ENCODE results near the gene STK4. TPM values are rescaled to one million over a fixed set of nuclear protein-coding genes. Genes with fewer than 3 reads are reported as not detected.
A peak's percentile ranks its signal among the peaks of the same experiment; 100 is the strongest.

Gene STK4
- total and polyA plus RNA-seq, 2 of the 4 experiments (the other 2 are of a cell fraction), result 10.2 to 22.2 TPM

DNA sequence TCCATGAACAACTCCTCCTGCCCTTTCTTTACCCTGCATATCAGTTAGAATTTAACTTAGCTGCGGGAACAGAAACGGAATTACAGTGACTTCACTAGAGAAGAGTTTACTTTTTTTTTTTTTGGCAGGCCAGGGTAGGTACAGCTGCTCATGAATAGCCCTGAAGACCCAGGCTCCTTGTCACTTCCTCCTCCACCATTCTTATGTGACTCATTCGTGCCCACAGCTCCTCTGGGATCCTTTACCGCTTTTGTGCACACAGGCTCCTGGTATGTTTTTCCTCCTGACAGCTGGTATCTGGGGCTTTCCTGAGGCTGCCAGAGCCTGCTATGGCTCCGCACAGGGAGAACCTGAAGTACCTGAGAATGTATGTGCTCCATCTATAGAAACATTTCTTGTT, 138.5 kb downstream of the STK4 start:
- no TSS peak for BruUV-seq (replicated peaks)
- no CpG with 5 or more reads among the region's 5 CpGs for WGBS, 2 experiments (ENCODE audit: extremely low coverage in 2 of 2, insufficient read length in 1 of 2)
- dilution Hi-C loops (cut with HindIII; ENCODE audit: low sequenced_read_pairs, unreplicated experiment), result no loop called here

More for the DNA sequence above, 138.5 kb downstream of the STK4 start:
- Histone ChIP-seq H3K14ac (replicated peaks; ENCODE audit: low read depth, low read length) (no peak overlapping the region), H3K18ac (ENCODE audit: low read depth, low read length) (no peak overlapping the region), H3K79me1 (ENCODE audit: low read depth in 1 of 2, low read length in 2 of 2) (no peaks in the 10 kb centered on the region), H4K20me1 (ENCODE audit: insufficient read depth, low read length) (no peaks in the 10 kb centered on the region), H3K4me3 (ENCODE audit: insufficient read depth, low read depth, low read length) (no peak overlapping the region), H2BK5ac (ENCODE audit: low read depth, low read length, poor library complexity, severe bottlenecking) (no peak overlapping the region), H3K9me1 (ENCODE audit: insufficient read depth, low read length) (no peaks in the 10 kb centered on the region), H3K4ac (ENCODE audit: low read depth, low read length) (no peak overlapping the region), H2BK15ac (ENCODE audit: low read depth, low read length) (no peak overlapping the region), H3K4me2 (ENCODE audit: low read depth, low read length) (no peak overlapping the region), H3K23ac (ENCODE audit: low read depth, low read length) (no peak overlapping the region), H2AK9ac (replicated peaks; ENCODE audit: low read depth, low read length, poor library complexity) (no peak overlapping the region), H3K4me1 (ENCODE audit: control insufficient read depth, insufficient read depth, low read length) (no peaks in the 10 kb centered on the region), H3K36me3 (ENCODE audit: control insufficient read depth, insufficient read depth, low read length) (no peaks in the 10 kb centered on the region), H4K5ac (ENCODE audit: low read depth, low read length) (no peak overlapping the region), H3K27ac (ENCODE audit: insufficient read depth, low read length) (no peak overlapping the region), H2BK20ac (ENCODE audit: low read depth, low read length) (no peak overlapping the region), H3K56ac (ENCODE audit: extremely low read depth, insufficient read depth, low read length) (no peak overlapping the region), H3K9me3 (ENCODE audit: control insufficient read depth, insufficient read depth, low read length) (no peaks in the 10 kb centered on the region), H3K27me3 (ENCODE audit: control insufficient read depth, insufficient read depth, low read length) (peaks cover 28% of the 10 kb centered on the region), H2AFZ (replicated peaks; ENCODE audit: low read length, poor library complexity) (no peak overlapping the region), H2BK120ac (ENCODE audit: low read depth, low read length) (no peak overlapping the region), H3K9ac (ENCODE audit: low read depth, low read length) (no peak overlapping the region), H4K8ac (ENCODE audit: low read depth in 2 of 2, low read length in 2 of 2) (no peak overlapping the region), H4K91ac (ENCODE audit: insufficient read depth, low read depth, low read length) (no peak overlapping the region), H2AK5ac (ENCODE audit: low read depth, low read length) (no peak overlapping the region)
- peak; percentile 76 for DNase-seq
- ATAC-seq (ENCODE audit: low read depth), result peak; percentile 44; the same call in 1 of the 2 replicates
- ChIA-PET CTCF (interaction anchor here (0.6 to 1.3 kb wide), 3 partner anchors 13 to 198 kb away, joined by 3 to 13 read pairs (median 4); no protein-coding TSS in a partner anchor), POLR2A (ENCODE audit: unreplicated experiment) (no interaction called here)
- no peak for TF ChIP-seq CEBPB (IDR thresholded peaks at IDR 0.05; ENCODE audit: low read depth, low read length)
- TF ChIP-seq, protein P1, sequence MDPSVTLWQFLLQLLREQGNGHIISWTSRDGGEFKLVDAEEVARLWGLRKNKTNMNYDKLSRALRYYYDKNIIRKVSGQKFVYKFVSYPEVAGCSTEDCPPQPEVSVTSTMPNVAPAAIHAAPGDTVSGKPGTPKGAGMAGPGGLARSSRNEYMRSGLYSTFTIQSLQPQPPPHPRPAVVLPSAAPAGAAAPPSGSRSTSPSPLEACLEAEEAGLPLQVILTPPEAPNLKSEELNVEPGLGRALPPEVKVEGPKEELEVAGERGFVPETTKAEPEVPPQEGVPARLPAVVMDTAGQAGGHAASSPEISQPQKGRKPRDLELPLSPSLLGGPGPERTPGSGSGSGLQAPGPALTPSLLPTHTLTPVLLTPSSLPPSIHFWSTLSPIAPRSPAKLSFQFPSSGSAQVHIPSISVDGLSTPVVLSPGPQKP (IDR thresholded peaks at IDR 0.05; ENCODE audit: borderline replicate concordance, low read depth, low read length), result no peak
- no peak for TF ChIP-seq POLR2A (IDR thresholded peaks at IDR 0.05; ENCODE audit: low read depth, low read length)
- TF ChIP-seq RFX5 (IDR thresholded peaks at IDR 0.05; ENCODE audit: low read depth, low read length), result no peak
- no peak for TF ChIP-seq MXI1 (IDR thresholded peaks at IDR 0.05; ENCODE audit: borderline replicate concordance, low read depth, low read length)
- no peak for TF ChIP-seq MAFK (IDR thresholded peaks at IDR 0.05; ENCODE audit: low read depth, low read length)
- no peak for TF ChIP-seq MAZ (IDR thresholded peaks at IDR 0.05; ENCODE audit: borderline replicate concordance, low read depth, low read length)
- no peak for TF ChIP-seq NFE2L2 (IDR thresholded peaks at IDR 0.05; ENCODE audit: low read depth, low read length)
- TF ChIP-seq CHD1 (IDR thresholded peaks at IDR 0.05; ENCODE audit: low read depth, low read length), result no peak
- TF ChIP-seq, protein P2, sequence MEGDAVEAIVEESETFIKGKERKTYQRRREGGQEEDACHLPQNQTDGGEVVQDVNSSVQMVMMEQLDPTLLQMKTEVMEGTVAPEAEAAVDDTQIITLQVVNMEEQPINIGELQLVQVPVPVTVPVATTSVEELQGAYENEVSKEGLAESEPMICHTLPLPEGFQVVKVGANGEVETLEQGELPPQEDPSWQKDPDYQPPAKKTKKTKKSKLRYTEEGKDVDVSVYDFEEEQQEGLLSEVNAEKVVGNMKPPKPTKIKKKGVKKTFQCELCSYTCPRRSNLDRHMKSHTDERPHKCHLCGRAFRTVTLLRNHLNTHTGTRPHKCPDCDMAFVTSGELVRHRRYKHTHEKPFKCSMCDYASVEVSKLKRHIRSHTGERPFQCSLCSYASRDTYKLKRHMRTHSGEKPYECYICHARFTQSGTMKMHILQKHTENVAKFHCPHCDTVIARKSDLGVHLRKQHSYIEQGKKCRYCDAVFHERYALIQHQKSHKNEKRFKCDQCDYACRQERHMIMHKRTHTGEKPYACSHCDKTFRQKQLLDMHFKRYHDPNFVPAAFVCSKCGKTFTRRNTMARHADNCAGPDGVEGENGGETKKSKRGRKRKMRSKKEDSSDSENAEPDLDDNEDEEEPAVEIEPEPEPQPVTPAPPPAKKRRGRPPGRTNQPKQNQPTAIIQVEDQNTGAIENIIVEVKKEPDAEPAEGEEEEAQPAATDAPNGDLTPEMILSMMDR (conservative IDR thresholded peaks at IDR 0.05; ENCODE audit: low read depth, low read length), result no peak
- TF ChIP-seq RAD21 (IDR thresholded peaks at IDR 0.05; ENCODE audit: low read length), result no peak
- TF ChIP-seq, protein P3, sequence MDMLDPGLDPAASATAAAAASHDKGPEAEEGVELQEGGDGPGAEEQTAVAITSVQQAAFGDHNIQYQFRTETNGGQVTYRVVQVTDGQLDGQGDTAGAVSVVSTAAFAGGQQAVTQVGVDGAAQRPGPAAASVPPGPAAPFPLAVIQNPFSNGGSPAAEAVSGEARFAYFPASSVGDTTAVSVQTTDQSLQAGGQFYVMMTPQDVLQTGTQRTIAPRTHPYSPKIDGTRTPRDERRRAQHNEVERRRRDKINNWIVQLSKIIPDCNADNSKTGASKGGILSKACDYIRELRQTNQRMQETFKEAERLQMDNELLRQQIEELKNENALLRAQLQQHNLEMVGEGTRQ (IDR thresholded peaks at IDR 0.05; ENCODE audit: low read depth, low read length), result no peak
- no peak for TF ChIP-seq FOS (IDR thresholded peaks at IDR 0.05; ENCODE audit: low read depth, low read length)
- intact Hi-C loops (cut with micrococcal nuclease), result no loop called here
- in situ Hi-C loops (cut with MboI; ENCODE audit: low sequenced_read_pairs), result loop anchor here (25.0 kb wide), 1 partner anchor 183 kb away; no protein-coding TSS in a partner anchor
